C4-2B (cell line): Measurements from ENCODE around the gene SLC49A3.

Experiments
- H3K27ac ChIP-seq: fragments of 450-650 bp; 2 replicates; pipeline ENCODE4 v1.5.1; 2017
- ZFX ChIP-seq: fragments of 450-650 bp; IDR thresholded peaks from 2 replicates; pipeline ENCODE4 v1.6.1; 2017
- TF ChIP-seq, protein P1 (sequence below): fragments of 450-650 bp; conservative IDR thresholded peaks from 2 replicates; pipeline ENCODE4 v1.5.1; 2017; ENCODE audit warnings: mild to moderate bottlenecking

The SLC49A3 gene

GRCh38 chr4:661881-662761 is 26.8 kb downstream of the SLC49A3 start:
- H3K27ac ChIP-seq, result no peak overlapping the region
- no peak for TF ChIP-seq ZFX
- TF ChIP-seq, protein P1, sequence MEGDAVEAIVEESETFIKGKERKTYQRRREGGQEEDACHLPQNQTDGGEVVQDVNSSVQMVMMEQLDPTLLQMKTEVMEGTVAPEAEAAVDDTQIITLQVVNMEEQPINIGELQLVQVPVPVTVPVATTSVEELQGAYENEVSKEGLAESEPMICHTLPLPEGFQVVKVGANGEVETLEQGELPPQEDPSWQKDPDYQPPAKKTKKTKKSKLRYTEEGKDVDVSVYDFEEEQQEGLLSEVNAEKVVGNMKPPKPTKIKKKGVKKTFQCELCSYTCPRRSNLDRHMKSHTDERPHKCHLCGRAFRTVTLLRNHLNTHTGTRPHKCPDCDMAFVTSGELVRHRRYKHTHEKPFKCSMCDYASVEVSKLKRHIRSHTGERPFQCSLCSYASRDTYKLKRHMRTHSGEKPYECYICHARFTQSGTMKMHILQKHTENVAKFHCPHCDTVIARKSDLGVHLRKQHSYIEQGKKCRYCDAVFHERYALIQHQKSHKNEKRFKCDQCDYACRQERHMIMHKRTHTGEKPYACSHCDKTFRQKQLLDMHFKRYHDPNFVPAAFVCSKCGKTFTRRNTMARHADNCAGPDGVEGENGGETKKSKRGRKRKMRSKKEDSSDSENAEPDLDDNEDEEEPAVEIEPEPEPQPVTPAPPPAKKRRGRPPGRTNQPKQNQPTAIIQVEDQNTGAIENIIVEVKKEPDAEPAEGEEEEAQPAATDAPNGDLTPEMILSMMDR, result no peak

DNA sequence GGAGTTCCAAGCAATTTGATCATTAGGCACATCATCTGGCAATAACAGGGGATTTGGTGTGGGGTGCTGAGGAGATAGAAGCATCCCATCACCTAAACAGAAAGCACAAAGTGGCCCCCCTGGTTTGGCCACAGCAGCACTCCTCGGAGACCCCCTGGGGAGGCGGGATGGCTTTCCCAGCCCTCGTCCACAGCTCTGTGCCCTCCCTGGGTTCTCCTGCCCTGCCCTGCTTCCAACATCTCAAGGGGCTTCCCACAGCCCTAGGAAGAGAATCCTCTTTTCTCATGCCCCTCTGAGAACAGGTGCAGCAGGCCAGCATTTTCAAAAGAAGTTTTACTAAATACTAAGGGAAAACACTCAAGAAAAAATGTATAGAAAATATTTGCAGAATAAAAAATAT is 27.7 kb downstream of the SLC49A3 start:
- no peak overlapping the region for H3K27ac ChIP-seq
- TF ChIP-seq ZFX, result no peak
- TF ChIP-seq, protein P1, result no peak

- TF ChIP-seq, protein P1, result no peak
- no peak for TF ChIP-seq ZFX
- no peak overlapping the region for H3K27ac ChIP-seq
Observed at GRCh38 chr4:660401-660800, 28.6 kb downstream of the SLC49A3 start.

DNA sequence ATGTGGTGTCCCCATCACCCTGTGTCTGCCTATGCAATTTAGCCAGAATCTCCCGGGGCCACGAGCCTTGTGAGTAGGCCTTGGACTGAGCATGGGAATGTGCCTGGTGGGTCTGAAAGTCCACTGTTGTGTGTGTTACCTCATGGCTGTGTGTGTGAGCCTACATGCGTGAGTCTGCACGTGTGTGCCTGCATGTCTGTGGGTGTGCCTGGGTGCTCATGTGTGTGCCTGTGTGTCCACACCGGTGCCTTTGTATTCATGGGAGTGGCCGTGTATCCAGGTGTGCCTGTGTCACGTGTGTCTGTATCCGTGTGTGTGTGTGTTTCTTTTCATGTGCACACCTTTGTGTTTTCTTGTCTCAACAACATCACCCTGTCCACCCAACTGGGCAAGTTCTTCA is 29.1 kb downstream of the SLC49A3 start:
- no peak overlapping the region for H3K27ac ChIP-seq
- TF ChIP-seq, protein P1, result no peak
- TF ChIP-seq ZFX, result no peak

GRCh38 chr4:658681-659667 is 30.0 kb downstream of the SLC49A3 start:
- TF ChIP-seq, protein P1, result no peak
- TF ChIP-seq ZFX, result no peak
- H3K27ac ChIP-seq, result no peak overlapping the region

DNA sequence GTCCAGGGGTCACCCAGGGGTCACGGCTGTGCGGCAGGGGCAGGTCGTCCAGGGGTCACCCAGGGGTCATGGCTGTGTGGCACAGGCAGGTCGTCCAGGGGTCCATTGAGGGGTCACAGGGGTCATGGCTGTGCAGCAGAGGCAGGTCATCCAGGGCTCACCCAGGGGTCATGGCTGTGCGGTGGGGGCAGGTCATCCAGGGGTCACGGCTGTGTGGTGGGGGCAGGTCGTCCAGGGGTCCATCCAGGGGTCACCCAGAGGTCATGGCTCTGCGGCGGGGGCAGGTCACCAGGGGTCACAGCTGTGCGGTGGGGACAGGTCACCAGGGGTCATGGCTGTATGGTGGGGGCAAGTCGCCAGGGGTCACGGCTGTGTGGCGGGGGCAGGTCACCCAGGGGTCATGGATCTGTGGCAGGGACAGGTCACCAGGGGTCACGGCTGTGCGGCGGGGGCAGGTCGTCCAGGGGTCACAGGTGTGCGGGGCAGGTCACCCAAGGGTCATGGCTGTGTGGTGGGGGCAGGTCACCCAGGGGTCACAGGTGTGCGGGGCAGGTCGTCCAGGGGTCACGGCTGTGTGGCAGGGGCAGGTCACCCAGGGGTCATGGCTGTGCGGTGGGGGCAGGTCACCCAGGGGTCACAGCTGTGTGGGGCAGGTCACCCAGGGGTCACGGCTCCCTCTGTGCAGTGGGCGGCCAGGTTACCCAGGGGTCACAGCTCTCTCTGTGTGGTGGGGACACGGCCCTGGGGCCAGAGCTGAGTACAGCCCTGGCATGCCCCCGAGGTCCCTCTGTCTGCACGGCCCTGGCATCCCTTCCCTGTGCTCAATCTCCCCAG is 30.9 kb downstream of the SLC49A3 start:
- no peak for TF ChIP-seq ZFX
- TF ChIP-seq, protein P1, result no peak

More for the DNA sequence above, 30.9 kb downstream of the SLC49A3 start:
- H3K27ac ChIP-seq, result no peak overlapping the region
